GM19467 (cell line): ENCODE results near the gene PALLD.

Source experiments
- ATAC-seq: cut with Tn5 transposase; IDR thresholded peaks from one replicate; pipeline ENCODE4 v1.9.1; 2021; ENCODE audit warnings: mild to moderate bottlenecking, moderate library complexity; ENCODE audit not compliant: unreplicated experiment

The PALLD gene

DNA sequence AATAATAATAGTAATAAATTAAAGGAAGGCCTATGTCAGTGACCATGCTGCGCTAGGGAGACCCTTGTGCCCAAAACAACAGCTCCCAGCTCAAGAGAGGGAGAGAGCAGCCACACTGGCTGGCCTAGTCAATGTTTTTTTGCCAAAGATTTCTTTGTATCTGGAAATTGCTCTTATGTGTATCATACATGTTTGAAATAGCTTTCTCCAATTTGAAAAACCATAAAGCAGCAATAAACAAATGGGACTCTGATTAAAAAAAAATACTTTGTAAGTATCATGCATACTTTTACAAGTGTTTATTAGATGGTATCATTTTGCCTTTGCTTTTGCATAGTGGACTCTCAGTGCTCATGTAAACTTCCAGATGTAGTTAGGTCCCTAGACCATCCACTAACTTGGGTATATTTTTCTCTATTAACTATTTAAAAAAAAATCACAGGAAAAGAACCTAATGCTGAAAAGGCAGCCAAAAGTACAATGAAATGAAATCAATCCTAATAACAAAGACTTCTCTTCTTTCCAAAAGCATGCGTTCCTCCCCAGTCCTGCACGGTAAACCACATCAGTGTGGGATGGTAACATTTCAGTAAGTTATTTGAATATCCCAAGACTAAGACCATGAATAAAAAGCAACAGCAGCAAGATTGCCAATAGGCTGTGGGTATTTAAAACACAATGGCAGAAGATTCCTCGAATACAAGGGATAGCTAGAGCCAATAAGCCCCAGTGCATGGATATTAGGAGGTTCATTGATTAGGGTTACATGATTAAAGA is 117.6 kb downstream of the PALLD start:
- no peak for ATAC-seq

DNA sequence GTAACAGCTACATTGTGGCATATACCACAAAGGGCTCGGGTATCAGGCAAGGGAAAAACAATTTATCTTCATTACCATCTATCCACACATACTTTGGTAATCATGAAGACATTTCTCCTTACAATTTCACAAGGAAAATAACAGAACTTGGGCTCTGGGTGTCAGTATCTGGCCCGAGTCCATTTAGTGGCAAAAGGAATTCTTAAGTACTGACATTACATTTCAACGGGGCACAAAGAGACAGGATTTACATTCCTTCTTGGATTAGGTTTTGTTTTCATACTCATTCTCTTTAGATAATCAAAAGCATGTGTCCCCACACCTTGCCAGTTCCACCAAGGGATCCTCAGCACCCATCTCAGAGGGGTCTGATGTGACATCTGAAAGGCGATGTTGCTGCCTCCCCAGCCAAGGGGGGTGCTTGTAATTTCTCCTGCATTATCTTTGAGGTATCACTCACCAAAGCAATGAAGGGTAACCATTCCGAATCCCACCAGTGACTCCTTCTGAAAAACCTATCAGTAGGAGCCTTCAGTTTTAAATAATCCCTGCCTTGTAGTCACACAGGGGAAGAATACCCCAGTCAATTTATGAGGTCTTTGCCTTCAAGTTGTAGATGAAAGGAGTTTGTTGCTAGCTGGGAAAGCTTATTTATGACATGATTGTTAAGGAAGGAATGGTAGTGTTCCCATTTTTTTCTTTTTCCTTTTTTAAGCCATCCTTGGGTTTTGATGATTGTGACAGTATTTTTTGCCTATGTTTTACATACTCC is 118.6 kb downstream of the PALLD start:
- ATAC-seq: no peak

DNA sequence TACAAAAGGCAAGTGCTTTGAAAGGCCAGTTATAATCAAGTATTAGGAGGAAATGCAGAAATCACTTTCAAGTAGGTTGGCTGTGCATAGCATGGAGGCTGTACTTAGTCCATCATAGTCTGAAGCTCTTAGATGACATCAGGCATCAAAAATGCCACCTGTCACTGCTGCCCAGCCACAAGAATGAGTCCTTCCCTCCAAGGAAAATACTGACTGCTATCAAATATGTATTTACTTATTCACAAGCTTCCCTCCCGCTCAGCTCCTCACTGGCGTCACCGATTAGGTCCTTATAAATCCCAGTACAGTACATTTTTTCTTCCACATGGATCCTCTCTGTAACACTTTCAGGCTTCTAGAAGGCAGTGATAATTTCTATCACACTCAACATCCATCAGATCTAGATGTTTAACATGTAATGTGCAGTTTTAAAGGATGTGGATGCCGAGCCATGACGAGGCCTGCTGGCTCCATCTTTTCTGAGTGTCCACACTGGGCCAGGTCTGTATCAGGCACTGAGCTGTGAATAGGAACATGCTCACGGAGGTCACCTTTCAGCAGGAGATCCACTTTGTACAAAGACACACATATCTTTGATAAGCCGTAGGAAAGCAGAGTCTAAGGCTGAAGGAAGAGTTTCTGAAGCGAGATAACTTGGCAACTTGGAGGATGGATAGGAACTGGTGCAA is 121.9 kb downstream of the PALLD start:
- ATAC-seq: no peak

DNA sequence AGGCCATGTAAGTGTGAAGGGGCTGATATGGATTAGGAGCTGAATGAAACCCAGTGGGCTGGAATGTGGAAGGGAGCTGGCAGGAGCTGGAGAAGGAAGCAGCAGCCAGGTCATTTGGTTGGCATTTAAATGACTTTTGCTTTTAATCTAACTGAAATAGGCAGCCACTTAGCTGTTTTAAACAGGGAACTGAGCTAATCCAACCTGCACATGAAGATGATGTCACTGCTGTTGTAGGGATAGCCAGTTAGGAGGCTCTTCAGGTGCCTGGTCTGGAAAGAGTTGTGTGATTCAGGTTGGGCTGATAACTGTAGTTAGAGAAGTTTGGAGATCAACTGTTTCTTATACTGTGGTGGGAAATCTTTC is 122.4 kb downstream of the PALLD start:
- no peak for ATAC-seq

DNA sequence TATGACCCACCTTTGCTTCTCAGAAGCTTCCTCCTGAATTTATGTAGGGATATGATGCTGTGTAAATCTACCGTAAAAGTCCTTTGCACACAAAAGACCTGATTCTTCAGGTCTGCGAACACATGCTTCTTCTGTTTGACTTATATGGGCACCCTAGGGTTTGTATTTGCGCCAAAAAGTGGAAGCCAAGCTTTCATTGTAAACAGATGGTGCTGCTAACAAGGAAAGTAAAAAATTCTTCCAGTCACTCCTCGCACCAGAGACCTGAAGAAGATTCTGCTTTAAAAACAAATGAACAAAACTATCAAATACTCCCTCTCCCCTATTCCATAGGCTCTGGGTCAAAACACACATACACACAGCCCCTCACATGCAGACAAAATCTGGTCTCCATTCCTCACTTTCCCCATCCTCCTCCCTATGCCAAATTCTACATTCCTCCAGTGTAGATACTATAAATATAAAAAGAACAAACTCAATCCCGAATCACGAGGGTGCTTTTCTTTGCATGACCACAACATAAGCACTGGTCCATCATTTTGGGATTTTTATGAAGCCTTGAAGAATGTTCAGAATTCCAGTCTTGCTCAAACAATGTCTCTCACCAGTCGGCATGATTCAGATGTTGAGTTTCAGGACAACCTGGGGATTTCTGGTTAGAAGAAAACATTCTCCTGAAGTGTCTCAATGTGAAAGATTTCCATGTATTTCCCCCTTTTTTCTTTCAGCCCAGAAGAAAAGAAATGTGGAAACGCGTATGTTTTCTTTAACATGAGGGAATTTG is 125.1 kb downstream of the PALLD start:
- ATAC-seq: no peak

DNA sequence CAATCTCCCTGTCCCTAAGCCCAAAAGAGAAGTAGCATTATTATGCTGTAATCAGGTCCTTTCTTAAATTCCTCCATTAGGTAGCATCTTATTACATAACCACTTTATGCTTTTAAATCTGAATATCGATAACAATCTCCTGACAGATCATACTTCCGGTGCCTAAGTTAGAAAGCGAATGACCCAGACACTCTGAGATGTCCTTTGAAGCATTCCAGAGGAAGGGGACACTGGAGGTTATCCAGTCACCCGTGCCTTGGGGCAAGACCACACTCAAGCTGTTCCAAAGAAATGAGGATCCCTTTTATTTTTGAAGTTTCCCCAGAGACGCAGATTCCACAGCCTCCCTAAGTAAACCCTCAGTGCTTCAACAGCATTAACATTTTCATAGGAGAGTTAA is 125.7 kb downstream of the PALLD start:
- no peak for ATAC-seq

DNA sequence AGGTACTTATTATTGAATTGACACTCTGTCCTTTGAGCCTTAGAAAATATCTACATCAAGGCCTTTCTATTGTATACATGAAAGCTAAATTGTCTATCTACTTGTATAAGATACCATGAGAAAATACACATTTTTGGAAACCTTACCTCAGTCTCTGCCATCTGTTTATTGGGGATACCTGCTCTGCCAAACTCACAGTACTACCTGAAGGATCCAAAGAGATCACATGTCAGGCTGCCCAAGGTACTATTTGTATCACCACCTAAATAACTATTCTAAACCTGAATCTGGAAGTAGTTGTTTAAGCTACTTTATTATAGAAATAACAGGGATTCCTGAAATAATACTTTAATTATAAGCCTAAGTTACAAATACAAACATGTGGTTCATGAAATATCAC is 126.2 kb downstream of the PALLD start:
- no peak for ATAC-seq

DNA sequence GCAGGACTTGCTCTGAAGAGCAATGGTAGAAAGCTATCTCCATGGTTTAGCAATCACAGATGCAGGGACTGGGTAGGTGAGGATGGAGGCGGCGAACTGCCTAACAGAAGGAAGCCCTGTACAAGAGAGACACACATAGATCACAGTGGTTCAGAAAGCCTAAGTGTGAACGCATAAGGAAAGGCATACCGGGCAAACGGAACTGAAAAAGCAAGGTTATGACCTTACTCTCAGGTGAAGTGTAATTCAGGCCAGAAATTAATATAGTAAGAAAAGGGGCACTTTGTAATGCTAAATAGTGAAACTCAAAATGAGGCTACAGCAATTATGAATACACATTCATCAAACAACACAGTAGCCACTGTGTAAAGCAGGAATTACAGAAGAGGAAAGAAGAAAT is 126.6 kb downstream of the PALLD start:
- no peak for ATAC-seq

DNA sequence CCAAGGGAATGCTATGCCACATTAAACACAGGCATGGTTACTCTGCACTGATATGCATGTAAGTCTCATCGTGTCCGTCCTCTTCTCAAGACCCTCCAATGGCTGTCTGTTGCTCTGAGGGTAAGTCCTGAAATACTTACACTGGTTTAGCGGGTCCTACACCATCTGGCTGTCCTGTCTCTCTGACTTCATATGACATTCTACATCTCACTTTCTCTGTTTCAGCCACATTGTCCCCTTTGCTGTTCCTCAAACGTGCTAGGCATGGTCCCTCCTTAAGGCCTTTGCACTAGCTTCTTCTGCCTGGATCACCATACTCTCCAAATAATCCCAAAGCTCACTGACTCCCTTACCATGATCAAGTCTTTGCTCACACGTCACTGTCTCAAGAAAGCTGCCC is 131.4 kb downstream of the PALLD start:
- no peak for ATAC-seq

DNA sequence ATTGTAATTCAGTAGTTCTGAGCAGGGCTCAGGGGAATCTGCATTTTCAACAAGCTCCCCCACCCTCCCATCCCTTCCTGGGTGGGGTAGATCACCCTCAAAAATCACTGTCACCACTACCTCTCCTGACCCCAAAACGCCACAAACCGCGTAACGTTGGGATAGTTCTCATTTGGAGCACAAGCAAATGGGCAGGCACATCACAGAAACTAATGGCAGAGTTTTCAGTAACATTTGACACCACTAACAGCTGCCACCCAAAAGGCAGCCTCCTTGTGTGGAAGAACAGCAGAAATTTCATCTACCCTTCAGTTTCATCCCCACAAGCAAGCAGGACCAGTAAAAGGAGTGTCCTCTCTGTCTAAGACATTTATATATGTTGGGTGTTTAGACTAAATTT is 132.7 kb downstream of the PALLD start:
- no peak for ATAC-seq

DNA sequence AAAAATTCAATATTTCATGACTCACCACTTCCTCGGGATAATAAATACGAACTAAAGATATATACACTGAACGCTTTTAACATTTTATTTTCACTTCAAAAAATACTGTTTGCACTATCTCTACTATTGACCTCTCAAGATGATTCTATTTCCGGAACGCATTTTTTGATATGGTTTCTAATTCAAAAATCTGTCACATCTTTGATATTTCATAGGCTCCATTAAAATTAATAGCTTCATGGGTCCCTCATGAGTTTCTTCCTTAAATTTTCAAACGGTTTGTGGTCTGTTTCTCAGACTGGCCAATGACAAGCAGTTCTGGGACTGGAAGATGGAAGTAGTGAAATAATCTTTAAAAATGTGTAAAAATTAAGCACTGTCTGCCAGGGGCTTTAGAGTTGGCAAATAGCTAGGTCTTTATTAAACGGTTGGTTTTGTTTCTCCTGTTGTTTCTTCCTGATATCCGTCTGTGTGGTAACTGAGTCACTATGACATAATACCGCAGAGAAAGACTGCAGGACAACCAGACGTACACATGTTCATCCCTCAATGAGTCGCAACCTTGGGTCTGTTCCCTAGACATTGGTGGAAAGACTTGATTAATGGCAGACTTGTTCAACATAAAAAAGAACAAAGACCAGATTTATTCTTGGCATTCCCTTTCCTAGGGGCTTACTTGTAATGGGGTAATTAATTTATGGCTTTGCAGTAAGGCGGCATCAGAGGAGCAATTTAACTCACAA is 133.8 kb downstream of the PALLD start:
- no peak for ATAC-seq

DNA sequence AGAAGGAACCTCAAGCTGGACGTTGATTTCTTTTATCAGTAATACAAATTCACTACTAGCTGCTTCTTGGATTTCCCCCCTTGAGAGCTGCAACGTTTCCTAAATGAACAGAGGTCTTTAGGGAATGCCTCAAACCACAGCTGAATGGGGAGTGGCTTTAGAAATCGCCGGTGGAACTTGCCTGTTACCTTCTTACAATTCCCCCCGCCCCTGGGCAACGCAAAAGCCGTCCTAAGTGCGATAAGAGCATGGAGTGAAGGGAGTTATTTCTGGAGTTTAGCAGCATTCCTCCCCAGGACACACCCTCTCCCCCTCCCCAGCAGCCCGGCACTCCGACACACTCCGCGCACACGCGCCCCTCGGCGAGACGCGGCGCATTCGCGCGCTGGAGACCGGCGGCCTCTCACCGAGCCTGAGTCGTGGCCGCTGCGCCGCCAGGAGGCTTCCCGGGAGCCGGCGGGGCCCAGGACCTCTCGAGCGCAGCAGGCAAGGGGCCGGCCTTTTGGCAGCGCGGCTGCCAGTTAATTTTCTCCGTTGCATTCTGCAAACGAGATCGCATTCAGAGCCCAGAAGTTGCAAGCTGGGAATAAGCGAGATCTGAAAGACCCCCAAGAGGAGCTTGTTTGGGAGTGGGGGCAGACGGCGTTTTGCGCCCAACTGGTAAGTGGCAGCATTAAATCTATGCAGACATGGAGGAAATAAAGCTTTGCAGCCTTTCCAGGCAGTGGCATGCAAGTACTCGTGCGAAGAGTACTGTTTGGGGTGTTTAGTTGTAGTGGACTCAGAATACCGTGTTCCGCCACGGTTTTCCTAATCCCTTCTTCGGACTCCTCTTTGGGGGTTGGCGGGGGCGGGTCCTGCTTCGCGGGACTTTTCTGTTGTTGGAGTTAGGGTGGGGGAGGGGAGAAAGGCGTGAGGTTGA is 134.7 kb downstream of the PALLD start:
- no peak for ATAC-seq

DNA sequence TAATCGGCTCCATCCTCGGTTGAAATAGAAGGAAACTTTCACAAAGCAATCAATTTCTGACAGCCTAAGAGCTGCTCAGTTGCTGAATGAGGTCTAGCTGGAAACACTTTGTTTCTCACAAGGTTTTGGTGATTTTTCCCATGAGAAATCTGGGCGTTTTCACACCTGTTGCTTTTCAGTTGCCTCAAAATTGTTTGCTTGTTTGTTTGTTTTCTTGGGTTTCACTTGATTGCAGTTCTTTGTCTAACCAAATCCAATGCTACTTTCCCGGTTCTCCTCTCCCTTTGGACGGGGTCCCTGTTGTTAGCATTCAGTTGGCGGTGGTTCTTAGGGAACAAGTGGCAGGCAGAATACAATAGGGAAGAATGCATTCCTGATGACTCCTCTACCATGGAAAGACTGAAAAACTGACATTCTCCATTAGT is 135.5 kb downstream of the PALLD start:
- ATAC-seq: no peak

DNA sequence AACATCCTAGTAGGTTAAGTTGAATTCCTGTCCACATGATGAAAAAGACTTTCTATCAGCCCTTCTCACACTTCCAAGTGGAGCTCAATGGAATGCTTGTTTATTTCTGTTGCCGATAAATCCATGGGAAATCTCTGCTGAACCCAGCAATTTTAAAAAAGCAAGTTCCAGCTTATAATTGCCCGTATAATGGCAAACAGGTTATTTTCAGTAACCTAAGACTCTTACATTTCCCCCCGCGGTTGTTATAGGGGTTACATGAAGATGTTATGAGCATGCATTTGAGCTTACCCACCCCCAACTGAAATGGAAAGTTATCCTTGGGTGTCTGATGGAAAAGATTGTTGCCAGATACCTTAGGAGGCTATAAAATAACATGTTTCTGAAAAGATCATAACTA is 136.2 kb downstream of the PALLD start:
- no peak for ATAC-seq

DNA sequence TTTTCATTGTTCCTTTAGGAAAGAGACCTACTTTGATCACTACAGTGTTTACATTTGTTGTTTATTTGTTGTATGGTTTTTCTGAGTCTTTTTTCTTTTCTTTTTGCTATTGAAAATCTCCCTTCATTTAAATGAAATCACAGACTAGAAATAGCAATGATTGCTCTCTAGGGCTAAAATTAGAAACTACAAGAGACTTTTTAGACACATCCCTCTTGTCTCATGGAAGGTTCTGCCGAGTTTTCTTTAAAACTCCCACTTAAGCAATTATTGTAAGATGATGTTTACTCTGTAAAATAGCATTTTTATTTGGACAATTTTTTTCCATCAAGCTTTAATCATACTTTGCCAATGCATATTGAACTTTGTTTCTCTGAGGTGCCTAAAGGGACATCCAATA is 136.6 kb downstream of the PALLD start:
- no peak for ATAC-seq

DNA sequence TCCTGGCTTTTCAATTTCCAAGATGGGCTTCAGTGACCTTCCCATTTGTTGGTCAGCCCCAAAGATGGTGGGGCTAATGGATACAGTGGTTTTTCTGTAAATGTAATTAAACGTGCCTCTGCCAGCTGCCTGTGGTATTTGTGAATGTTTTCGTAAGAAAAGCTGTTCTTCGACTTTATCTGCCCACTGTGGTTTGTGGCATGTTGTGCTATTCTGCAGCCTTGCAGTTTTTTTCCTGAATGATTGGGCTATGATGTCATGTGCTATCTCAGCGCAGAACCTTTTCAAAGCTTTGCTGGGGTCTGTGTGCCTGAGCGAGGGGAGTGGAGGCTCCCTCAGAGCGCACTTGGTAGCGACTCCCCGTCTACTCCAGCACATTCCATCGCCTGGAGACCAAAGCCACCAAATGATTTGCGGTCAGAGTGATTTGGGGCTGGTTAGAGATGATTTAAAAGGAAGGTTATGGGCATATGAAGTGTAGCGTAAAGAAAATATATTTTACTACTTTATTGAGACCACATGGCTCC is 137.5 kb downstream of the PALLD start:
- ATAC-seq: no peak

DNA sequence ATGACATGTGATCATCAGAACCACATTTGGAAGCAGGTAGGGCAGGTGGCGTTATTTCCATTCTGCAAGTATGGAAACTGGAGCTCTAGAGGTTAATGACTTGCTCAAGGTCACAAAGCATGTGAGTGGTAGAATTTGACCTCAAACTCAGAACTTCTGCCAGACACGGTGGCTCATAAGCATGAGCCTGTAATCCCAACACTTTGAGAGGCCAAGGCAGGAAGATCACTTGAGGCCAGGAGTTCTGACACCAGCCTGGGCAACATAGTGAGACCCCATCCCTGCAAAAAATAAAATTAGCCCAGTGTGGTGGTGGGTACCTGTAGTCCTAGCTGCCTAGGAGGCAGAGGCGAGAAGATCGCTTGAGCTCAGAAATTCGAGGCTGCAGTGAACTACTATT is 139.2 kb downstream of the PALLD start:
- no peak for ATAC-seq

DNA sequence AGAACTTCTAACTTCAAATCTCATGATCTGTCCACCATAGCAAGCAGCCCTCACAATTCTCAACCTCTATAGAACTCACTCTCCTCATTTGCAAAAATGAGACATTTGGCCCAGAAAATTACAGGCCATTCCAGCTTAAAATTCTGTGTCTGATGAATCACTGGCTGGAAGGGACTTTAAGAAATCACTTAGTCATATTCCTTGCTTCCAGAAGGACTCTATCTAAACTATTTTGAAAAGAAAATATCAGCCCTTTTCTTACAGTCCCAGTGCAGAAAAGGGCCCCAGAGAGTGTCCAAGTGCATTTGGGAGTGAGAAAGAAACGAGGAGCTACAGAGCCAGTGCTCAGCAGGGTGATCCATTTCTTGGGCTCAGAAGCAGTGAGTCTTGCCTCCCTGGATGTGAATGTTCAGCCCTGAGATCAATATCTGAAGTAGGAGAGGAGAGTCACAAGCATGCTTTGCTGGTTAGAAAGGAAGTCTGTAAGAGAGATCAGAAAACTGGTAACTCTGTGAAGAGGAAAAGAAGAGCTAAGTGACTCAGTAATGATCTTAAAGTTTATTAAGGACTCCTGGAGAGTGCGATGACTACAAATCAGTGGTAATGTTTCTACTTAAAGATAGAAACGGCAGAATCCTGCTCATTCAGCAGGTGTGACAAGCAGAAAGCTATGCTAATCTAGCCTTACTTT is 139.8 kb downstream of the PALLD start:
- ATAC-seq: no peak
